Hematopoietic multipotent progenitor cell (in vitro differentiated cells): ENCODE results near the gene AADAC. TPM values are rescaled to one million over a fixed set of nuclear protein-coding genes. Genes with fewer than 3 reads are reported as not detected.
A peak's percentile ranks its signal among the peaks of the same experiment; 100 is the strongest.
"Not testable (repeated sequence)": the region's sequence is repeated elsewhere in the genome, so short reads cannot be mapped to it uniquely, and the experiment has no call there.

Source experiments
- DNase-seq, 3 donors: peaks; one replicate each; pipeline ENCODE4 v3.0.0-alpha.2; 2011 to 2015; ENCODE audit warnings: low read depth in 2 of 3, low spot score in 2 of 3
- total RNA-seq: library from RNA; depleted of rRNA; stranded (reverse); fragments of >200 nt; gene quantifications from one replicate; pipeline ENCODE4 v1.2.3, GENCODE V29; 2012

AADAC gene
- total RNA-seq, 1 donor: not detected

- DNase-seq: no peak
Measured at GRCh38 chr3:151796105-151796680, 17.7 kb upstream of the AADAC start.

DNA sequence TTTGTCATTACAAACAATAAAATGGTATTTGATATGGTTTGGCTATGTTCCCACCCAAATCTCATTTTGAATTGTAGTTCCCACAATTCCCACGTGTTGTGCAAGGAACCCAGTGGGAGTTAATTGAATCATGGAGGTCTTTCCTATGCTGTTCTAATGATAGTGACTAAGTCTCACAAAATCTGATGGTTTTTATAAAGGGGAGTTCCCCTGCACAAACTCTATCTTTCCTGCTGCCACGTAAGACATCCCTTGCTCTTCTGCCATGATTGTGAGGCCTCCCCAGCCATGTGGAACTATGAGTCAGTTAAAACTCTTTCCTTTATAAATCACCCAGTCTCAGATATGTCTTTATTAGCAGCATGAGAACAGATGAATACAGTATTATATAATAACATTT, 15.4 kb upstream of the AADAC start:
- no peak for DNase-seq

DNA sequence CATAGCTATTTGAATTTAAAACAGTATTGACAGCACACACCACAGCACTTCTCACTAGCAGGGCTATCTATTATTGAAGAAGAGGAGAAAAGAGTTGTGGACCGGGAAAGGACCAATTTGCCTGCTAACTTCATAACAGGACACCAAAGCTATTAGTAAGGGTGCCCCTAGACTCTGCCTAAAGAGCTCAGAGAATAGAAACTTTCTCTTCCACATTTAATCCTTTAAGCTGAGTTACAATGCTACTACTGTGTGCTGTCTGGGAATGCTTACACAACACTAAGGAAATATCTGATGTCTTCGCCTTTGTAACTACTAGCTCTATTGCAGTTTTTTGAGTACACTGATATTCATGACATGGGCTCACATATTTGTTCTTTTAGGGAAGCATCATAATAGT, 13.5 kb upstream of the AADAC start:
- DNase-seq: no peak

- no peak for DNase-seq
Measured at GRCh38 chr3:151804267-151804666, 9.6 kb upstream of the AADAC start.

GRCh38 chr3:151806838-151807237, 7.1 kb upstream of the AADAC start:
- no peak for DNase-seq

DNA sequence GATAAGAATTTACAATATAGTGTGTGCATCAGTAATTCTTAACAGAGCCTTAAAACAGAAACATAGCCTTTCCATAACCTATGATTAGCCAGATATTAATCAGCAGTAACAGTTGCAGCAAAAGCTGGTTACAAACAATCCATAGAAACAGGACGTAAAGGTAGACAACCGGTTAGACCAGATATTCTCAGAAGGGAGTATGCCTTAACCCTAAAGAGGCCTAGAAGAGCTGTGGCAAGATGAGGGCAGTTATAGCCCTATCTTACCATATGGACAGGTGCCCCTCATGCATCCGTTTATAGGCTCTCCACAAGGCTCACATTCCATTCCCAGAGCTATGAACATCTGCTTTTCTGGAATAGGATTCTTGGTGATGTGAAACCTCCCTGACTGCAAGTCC, 5.0 kb upstream of the AADAC start:
- DNase-seq: not testable (repeated sequence)

DNA sequence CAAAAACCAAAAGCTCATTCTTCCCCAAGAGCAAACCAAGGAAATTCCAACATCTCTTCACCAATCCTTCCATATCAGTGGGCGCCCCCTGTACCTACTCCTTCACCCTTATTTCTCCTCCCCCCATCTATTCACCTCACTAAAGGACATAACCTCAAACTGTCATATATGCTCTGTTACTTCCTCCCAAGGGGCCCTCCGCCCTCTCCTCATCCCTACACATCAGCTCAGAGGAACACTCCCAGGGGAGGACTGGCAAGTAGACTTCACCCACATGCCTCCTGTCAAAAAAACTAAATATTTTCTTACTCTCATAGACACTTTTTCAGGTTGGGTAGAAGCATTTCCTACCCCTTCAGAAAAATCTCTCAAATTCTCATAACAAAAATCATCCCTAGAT, 2.4 kb upstream of the AADAC start:
- no peak for DNase-seq

- DNase-seq: no peak
Measured at GRCh38 chr3:151814588-151814987, 672 bp downstream of the AADAC start.

GRCh38 chr3:151816091-151816604, 2.2 kb downstream of the AADAC start:
- DNase-seq: no peak

DNA sequence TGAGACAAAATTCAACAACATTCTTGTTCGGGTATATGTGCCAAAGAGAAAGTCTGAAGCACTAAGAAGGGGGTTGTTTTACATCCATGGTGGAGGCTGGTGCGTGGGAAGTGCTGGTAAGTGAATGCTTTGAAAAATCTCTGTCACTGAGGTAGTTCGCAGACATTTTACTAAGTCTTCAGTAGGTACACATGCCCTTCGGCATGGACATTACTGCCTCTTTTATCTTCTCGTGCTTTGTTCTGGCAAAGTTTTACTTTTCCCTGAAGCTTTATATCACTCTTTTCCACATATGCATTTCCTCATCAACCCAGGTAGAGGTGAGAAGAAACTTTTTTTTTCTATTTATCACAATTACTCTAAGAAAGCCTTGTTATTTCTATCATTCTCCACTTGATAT, 3.6 kb downstream of the AADAC start:
- no peak for DNase-seq

- no peak for DNase-seq
Measured at GRCh38 chr3:151818361-151818760, 4.4 kb downstream of the AADAC start.

DNA sequence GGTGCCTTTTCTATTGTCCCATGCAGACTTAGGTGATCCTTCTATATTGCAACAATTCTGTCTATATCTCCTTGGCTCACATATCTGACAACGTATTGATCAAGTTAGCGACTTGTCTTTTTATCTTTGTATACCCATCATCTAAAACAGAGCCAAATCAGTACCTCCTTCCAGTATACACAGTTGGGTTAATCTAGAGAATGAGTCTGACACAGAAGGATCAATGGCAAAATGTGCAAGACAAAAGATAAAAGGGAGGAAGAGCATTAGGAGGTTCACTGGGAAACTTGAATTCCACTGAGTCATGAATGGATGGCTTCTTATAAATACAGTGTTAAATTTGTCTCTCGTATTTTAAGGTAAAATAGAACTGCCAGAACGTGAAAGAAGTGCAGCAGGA, 6.0 kb downstream of the AADAC start:
- no peak for DNase-seq

- no peak for DNase-seq
Measured at GRCh38 chr3:151827816-151828215, 13.9 kb downstream of the AADAC start.

DNA sequence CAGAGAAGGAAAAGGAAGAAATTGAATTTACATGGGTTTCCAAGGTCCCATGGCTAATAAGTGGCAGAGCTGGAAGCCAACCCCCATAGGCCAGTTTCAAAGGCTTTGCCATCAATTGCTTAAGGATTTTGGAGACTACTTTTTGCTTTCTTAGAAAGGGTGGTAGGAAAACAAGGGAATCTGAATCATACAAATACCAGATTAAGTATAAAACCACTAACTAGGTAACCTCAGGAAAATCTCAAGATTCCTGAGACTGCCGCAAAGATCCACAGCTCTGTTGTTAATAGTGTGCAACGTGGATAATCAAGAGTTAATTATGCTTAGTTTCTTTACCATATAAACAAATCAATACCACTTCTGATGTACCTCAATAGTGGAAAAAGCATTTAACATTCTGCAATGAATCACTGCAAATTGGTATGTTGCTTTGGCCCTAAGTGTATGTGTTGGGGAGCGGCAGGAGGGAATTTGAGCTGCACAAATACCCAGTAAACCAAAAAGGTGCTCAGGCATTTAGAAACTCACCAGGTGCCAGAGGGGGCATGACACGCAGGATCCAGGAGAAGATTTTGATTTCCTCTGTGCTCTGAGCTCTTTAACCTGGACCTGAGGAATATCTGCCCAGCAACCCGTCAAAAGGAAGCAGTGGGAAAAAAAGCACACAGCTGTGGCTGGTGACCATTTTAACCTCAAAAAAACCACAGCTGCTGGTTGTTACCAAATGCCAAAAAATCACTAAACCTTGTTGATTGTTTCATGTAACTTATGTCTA, 22.0 kb downstream of the AADAC start:
- DNase-seq: peak in 2 of 3 donors; percentile 20 to 41

GRCh38 chr3:151837057-151837456, 23.1 kb downstream of the AADAC start:
- DNase-seq: peak in 2 of 3 donors; percentile 22 to 37

DNA sequence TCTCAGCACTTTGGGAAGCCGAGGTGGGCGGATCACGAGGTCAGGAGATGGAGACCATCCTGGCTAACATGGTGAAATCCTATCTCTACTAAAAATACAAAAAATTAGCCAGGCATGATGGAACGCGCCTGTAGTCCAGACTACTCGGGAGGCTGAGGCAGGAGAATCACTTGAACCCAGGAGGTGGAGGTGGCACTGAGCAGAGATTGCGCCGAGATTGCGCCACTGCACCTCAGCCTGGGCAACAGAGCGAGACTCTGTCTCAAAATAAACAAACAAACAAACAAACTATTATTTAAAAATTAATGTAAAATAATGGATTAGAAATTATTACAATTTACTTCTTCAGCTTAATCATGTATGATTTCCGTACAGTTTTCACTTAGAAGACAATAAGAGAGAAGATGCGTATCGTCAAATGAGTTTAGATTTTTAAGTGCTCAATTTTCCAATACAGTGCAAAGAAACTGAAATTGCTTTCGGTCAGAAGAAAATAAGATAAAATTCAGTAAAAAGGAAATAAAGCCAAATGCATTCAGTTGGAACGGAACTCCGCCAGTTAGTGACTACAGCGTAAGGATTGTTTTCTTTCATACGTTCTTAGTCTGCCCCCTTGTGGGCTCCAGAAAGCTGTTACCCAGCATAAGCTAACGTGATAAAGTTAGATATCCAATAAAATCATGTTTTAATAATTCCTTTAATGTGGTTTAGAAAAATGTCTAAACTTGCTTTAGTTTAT, 24.8 kb downstream of the AADAC start:
- peak in 2 of 3 donors; percentile 73 to 89 for DNase-seq

DNA sequence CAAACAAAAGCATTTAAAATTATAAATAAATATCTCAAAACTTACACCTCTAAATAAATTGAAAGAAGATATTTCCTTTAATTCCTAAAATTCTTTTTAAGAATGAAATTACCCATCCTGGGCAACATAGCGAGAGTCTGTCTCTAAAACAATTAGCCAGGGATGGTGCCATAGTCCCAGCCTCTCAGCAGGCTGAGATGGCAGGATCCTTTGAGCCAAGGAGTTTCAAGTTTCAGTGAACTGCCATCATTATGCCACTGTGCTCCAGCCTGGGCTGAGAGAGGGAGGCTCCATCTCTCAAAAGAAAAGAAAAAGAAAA, 25.4 kb downstream of the AADAC start:
- DNase-seq: no peak

- no peak for DNase-seq
Measured at GRCh38 chr3:151841801-151842200, 27.9 kb downstream of the AADAC start.

DNA sequence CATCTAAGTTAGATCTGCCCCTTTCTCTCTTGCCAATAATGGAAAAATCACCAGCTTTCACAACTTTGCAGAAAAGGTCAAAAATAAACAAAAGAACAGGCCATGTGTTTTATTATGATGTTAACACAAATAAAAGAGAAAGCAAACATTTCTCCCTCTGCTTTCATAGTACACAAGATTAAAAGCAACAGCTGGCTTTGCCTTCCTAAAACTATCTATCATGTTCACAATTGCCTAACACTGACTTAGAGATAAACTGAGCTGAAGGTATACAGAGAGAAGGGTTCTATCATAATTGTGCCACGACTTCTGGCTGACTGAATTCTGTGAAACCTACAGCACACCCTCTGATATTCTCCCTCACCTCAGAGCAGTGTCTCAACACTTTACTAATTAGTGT, 29.4 kb downstream of the AADAC start:
- DNase-seq: no peak

GRCh38 chr3:151845306-151845905, 31.5 kb downstream of the AADAC start:
- no peak for DNase-seq

- DNase-seq: not testable (repeated sequence)
Measured at GRCh38 chr3:151850065-151850464, 36.1 kb downstream of the AADAC start.
